HPDE6-E6E7 (cell line): ENCODE results near the gene AGBL1.

Experiments used
- DNase-seq: peaks from one replicate; pipeline ENCODE4 v3.0.0; 2011; ENCODE audit warnings: missing footprints; ENCODE audit errors: extremely low spot score

AGBL1 gene

GRCh38 chr15:86079508-86080266 lies at the start of gene AGBL1:
TSS of gene AGBL1 (plus strand) at chr15:86079871.
- no peak for DNase-seq

DNA sequence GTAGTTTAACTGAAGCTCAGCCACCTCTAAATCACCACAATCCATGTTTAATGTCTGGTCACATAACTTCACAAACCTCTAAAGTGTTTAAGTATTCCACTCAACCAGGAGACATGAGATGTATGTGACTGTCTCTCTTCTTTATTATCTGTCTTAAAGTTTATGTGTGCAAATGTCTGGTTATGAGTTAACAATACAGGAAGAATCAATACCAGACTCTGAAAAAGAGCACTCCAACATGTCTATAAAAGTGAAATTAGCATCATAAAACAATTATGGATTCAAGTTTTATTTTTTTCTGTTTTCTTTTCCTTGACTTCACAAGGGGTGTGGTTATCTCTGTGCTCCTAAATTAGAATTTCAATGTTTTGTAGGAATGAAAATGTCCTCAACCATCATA lies 44.8 kb upstream of the AGBL1 start:
- no peak for DNase-seq

- no peak for DNase-seq
Measured at GRCh38 chr15:86036243-86036642, 43.4 kb upstream of the AGBL1 start.

DNA sequence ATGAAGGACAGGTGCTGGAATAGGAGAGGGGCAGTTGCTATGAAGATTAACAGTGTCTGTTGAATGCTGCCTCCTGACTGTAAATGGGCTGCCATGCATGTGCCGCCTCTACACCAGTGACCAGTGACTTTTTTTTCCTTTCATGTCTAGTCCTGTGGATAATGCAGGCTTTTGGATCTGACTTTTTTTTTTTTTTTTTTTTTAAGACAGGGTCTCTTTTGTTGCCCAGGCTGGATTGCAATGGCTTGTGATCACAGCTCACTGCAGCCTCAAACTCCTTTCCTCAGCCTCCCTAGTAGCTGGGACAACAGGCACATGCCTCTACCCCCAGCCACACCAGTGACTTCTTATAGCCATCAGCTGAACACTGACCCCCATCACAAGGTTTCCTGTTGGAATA lies 41.2 kb upstream of the AGBL1 start:
- no peak for DNase-seq

DNA sequence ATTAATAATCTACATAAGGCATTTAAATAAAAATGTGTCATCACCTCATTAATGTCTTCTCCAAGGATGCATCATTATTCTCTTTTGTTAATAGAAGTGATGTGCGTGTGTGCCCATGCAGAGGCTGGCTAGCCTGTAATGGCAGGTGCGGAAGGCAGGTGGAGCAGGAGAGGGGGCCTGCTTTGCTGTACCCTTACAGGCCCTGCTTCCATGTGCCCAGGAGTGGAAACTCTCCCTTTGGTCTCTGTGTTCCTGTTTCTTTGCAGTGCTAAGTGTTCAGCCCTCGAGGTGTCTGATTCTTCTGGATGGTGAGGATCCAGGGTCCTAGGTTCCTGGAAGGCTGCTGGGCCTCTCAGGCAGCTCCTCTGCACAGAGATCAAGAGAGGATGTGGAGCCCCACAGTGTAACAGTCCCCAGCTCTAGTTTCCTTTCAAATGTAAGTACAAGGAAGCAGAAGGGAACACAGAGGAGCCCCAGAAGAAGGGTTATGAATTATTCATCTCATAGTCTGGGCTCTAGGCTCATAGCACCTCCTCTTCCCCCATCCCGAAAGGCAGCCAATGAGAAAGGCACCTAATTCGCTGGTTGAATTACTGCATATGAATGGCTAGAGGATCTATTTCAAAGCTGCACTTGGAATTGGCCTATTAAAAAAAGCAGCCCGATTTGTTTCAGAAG lies 39.2 kb upstream of the AGBL1 start:
- DNase-seq, result no peak

DNA sequence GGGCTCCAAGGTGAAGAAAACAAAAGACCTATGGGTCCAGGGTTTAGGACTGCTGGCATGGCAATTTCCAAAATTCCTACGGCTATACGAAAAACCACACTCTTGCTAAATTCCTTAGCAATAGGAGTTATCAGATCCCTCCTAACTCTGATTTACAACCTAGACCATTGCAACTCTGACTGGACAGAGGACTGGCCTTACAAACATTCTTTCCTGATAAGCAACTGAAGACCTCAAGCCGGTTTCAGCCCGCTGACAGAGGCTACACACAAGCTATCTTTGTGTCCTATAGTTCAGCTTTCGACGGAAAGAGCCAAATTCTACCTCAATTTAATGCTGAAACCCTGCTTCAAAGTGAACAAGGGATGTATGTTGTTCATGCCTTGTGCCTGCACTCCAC lies 38.3 kb upstream of the AGBL1 start:
- DNase-seq, result no peak

- DNase-seq, result no peak
Measured at GRCh38 chr15:86042226-86042625, 37.4 kb upstream of the AGBL1 start.

DNA sequence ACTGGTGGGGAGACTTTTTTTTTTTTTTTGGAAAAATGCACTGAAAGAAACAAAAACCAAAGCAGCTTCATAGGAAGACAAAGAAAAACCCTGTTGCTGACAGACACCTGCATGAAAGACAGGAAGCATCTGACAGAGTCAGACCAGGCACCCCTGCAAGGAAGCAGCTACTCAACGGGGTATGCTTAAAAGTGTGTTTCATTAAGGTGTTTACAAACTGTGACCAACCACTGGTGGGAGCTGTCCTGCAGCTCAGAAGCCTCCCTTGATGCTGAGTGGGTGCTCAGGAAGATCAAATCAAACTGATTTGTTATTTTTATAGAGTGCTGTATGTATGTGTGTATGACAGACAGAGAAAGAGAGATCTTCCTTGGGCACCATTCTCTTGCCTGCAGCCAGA lies 34.7 kb upstream of the AGBL1 start:
- no peak for DNase-seq

GRCh38 chr15:86054338-86054737 lies 25.3 kb upstream of the AGBL1 start:
- DNase-seq, result no peak

DNA sequence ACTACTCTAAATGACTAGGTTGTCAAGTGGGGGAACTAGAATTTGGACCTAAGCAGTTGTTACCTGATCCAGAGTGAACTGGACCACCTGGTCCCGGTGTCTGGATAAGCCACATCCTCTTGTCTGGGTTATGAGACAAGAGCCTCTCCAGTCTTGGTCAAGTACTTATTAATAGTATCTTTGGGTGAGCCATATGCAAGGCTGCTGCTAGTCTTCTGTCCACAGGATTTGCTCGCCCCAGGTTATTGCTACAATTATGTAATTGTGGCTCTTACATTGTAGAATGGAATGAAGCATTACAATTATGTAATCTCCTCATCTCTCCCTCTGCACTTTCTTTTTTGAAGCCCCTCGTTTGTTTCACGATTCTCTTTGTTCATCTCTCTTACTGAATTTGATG lies 24.0 kb upstream of the AGBL1 start:
- DNase-seq, result no peak

- no peak for DNase-seq
Measured at GRCh38 chr15:86059851-86060250, 19.8 kb upstream of the AGBL1 start.

- no peak for DNase-seq
Measured at GRCh38 chr15:86060674-86061073, 19.0 kb upstream of the AGBL1 start.

DNA sequence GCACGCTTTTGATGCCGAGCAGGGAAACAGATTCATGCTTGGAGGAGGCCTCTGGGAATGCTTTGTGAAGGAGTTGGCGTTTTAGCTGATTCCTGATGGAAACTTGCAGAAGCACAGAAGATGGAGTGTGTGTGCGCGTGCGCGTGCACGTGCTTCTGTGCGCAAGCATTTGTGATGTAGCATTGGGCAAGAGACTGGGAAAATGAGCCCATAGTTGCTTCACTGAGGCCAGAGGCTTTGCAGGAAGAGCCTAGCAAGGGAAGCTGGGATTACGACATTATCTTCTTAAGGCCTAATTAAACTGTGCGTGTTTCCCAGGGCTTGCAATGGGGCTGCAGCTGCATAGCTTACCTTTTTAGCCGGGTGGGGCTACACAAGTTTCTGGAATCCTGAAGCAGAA lies 18.1 kb upstream of the AGBL1 start:
- DNase-seq, result no peak

GRCh38 chr15:86062646-86063243 lies 16.9 kb upstream of the AGBL1 start:
- no peak for DNase-seq

- no peak for DNase-seq
Measured at GRCh38 chr15:86063356-86064095, 16.1 kb upstream of the AGBL1 start.

DNA sequence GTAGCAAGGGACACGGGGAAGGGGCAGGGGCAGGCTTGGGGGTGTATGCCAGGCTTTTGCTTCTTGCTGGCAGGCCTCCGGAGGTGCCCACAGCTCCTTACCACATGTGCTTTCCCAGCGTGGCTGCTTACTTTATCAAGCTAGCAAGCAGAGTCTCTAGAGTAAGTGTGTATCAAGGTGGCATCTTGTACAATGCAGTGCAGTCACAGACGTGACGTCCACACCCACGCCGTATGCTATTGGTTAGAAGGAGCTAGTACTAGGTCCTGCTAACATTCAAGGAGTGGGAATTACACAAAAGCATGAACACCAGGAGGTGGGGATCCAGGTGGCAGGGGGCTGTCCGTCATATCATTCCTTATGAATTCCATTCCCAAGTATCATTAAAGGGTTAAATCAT lies 15.3 kb upstream of the AGBL1 start:
- no peak for DNase-seq

DNA sequence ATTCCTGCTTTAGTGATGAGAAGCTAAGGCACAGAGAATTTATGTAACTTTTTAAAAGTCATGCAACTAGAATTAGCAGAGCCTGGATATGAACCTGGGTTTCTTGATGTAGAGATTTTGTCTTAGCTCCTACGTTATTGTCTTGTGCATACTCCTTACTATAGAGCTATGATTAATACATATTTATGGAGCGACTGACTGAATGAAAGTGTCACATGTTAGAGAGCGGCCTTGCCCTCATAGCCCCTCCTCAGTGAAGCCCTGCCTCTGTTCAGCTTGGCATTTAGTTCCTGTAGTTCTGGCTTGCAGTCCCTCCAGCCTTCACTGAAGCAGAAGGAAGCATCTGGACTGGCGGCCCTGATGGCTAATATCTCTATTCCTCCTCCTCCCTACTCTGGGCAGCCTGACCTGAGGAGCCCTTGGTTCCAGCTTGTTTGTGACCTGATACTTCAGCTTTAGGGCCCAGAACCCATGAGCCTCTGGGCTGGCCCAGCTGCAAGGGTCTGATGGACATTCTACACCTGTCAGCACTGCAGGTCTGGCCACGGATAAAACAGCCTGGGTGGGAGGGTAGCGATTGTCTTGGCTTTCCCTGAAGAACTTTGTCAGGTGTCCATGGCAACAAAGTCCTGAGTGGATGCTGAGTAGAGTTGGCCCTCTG lies 13.4 kb upstream of the AGBL1 start:
- DNase-seq, result no peak

- DNase-seq, result no peak
Measured at GRCh38 chr15:86073281-86073680, 6.4 kb upstream of the AGBL1 start.

- DNase-seq, result no peak
Measured at GRCh38 chr15:86076468-86076867, 3.2 kb upstream of the AGBL1 start.

DNA sequence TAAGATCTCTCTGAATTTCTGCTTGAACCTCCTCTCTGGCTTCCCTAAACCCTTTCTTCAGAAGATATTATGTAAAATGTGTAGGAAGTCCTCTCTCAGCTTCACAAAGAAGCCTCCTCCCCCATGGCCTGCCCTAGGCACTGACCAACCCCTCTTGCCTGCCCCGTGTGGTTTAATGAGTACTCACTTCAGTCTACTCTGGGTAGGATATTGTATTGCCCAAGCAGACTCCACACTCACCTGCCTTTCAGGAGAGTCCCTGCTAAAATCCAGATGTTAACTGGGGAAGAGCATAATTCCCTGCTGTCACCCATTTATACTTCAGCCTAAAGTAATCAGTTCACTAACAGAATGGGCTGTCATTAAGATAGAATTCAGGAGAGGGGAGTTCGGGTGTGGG lies 2.6 kb upstream of the AGBL1 start:
- no peak for DNase-seq

DNA sequence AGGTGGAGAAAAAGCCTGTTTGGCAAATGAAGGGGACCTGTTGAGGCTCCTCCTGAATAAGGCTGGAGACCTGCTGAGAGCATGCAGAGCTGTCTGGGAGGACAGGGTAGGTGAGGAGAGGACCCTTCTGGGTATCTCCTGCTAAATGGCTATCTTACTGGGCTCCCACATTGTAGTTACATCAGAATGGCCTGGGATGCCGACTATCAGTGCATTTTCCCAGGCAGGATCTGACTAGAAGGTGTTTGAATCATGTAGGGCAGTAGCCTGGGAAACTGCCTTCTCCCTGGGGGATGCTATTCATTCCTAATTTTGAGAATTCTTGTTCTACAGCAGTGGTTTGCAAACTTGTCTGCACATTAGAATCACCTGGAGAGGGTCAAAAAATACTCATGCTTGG lies 631 bp downstream of the AGBL1 start:
- DNase-seq, result no peak
